SK-N-MC (cell line): ENCODE measurements around the gene NBEA.

Experiments
- DNase-seq: peaks from one replicate; pipeline ENCODE4 v3.0.0-alpha.2; 2011; ENCODE audit warnings: low read depth, low spot score
- H3K27ac ChIP-seq: fragments of 200-600 bp; sonication (generic); 2 replicates; pipeline ENCODE4 v1.5.1; 2016; ENCODE audit warnings: mixed run types
- H3K36me3 ChIP-seq: fragments of 200-600 bp; sonication (generic); 2 replicates; pipeline ENCODE4 v1.6.1; 2017; ENCODE audit warnings: antibody characterized with exemption, low read length, mixed read lengths; ENCODE audit not compliant: insufficient read depth
- H3K4me3 ChIP-seq: fragments of 200-600 bp; sonication (generic); 2 replicates; pipeline ENCODE4 v1.5.1; 2016
- H3K9ac ChIP-seq: fragments of 200-600 bp; sonication (generic); 2 replicates; pipeline ENCODE4 v1.8.0; 2017; ENCODE audit warnings: mixed run types, mixed read lengths; ENCODE audit not compliant: insufficient read length
- H3K9me3 ChIP-seq: fragments of 200-600 bp; sonication (generic); 2 replicates; pipeline ENCODE4 v1.6.1; 2017; ENCODE audit warnings: low read depth, mild to moderate bottlenecking, antibody characterized with exemption, low read length, moderate library complexity, mixed read lengths
- EZH2 ChIP-seq: fragments of 200-600 bp; sonication (generic); IDR thresholded peaks from one replicate; pipeline ENCODE4 v1.6.1; 2017; ENCODE audit warnings: antibody characterized with exemption
- FOXP2 ChIP-seq: optimal IDR thresholded peaks from 2 replicates; pipeline ENCODE3; 2011; ENCODE audit warnings: mild to moderate bottlenecking, moderate library complexity; ENCODE audit not compliant: insufficient read depth; ENCODE audit errors: extremely low read length, control extremely low read depth
- POLR2AphosphoS5 ChIP-seq: IDR thresholded peaks from 2 replicates; pipeline ENCODE4 v1.6.1; 2012; ENCODE audit warnings: mild to moderate bottlenecking, low read depth, low read length, borderline replicate concordance

Gene NBEA

DNA sequence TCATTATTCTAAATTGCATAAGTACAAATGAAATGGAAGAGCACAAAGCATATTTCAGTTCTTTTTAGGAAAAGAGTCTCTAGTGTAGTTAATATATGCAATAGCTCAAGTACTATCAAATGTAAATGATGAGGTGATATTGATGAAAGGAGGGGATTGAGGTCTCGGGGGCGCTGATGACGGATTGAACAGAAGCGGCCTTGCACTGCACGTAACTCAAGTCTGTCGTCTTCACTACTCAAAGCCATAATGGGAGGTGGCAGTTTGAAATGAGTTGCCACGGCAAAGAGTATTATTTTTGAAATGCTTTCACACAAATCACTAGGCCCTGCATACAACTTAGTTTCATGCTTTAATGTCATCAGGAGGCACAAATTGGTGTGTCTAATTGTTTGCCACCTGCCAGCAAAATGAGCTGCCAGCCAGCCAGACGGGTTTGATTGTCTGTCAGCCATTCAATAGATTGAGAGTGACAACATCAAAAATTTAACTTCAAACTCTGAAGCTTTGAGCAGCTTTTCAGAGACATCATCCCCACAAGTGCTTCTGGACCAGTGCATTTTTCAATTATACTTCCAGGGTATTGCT is 256.6 kb downstream of the NBEA start:
- Histone ChIP-seq H3K9me3 (no peaks in the 10 kb centered on the region), H3K4me3 (no peak overlapping the region), H3K9ac (no peak overlapping the region), H3K36me3 (no peaks in the 10 kb centered on the region), H3K27ac (no peak overlapping the region)
- TF ChIP-seq EZH2 (no peak), FOXP2 (no peak), POLR2AphosphoS5 (no peak)
- DNase-seq: no peak

DNA sequence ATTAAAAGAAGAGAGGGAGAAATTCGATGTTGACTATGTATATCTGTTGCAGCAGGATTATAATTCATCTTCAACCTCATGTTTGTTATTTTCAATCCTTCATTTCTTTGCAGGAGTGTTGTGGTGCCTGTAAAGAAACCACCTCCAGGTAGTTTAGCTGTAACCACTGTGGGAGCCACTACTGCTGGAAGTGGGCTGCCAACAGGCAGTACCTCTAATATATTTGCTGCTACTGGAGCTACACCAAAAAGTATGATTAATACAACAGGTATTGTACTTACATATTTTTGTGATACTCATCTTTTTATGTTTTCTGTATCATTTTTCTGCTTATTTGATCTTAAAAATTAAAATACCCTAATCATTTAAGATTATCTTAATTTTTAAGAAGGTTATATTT is 266.5 kb downstream of the NBEA start:
- DNase-seq: no peak
- Histone ChIP-seq H3K27ac (no peak overlapping the region), H3K4me3 (no peak overlapping the region), H3K9ac (no peak overlapping the region), H3K36me3 (no peaks in the 10 kb centered on the region), H3K9me3 (no peaks in the 10 kb centered on the region)
- TF ChIP-seq EZH2: no peak
- no peak for TF ChIP-seq POLR2AphosphoS5
- no peak for TF ChIP-seq FOXP2

DNA sequence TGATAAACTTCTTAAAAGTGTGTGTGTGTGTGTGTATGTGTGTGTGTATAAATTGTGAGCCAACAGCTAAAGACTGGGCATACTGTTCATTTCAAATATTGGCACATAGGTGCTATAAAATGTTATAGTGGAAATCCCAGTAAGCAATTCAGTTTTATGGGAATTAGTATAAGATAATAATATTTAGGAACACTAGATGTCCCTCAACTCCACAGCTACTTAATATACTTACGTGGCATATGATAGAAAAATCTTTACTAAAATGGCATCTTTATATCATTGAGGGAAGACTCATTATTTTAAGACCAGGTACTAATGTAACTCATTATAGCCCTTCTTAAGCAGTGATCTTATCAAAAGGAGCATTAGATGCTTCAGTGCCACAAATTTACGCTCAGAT is 268.2 kb downstream of the NBEA start:
- no peak for DNase-seq
- Histone ChIP-seq H3K27ac (no peak overlapping the region), H3K9me3 (no peaks in the 10 kb centered on the region), H3K36me3 (no peaks in the 10 kb centered on the region), H3K9ac (no peak overlapping the region), H3K4me3 (no peak overlapping the region)
- TF ChIP-seq EZH2 (no peak), FOXP2 (no peak), POLR2AphosphoS5 (no peak)

DNA sequence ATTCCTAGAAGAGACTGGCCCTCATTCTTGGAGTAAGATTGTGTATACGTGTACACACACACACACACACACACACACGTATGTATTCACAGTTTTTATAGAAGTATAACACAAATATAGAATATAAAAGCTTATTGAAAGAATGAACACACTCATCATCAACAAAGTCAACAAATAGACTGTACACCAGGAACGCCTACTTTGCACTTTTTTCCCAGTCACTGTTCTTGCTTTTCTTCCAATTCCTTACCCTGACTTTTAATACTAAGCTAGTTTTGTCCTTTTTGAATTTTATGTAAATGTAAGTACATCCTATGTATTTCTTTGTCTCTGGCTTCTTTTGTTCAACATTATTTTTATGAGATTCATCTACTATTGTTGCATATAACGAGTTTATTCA is 269.9 kb downstream of the NBEA start:
- DNase-seq: no peak
- TF ChIP-seq FOXP2: no peak
- TF ChIP-seq EZH2: no peak
- no peak for TF ChIP-seq POLR2AphosphoS5
- H3K9me3 ChIP-seq: no peaks in the 10 kb centered on the region
- H3K27ac ChIP-seq: no peak overlapping the region
- no peaks in the 10 kb centered on the region for H3K36me3 ChIP-seq
- no peak overlapping the region for H3K9ac ChIP-seq
- no peak overlapping the region for H3K4me3 ChIP-seq

DNA sequence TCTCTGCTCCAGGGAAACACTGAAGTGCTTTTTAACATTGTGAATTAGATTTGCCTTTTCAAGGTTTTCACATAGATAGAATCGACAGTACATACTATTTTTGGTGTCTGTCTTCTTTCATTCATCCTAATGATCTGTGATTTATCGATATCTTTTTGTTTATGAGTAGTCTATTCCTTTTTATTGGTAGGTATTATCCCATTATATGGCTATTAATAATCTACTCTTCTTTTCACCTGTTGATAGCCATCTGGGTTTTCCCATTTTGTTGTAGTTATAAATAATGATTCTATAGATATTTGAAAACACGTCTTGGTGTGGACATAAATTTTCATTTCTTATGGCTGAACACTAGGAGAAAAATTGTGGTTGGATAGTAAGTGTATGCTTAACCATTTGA is 271.8 kb downstream of the NBEA start:
- no peak for DNase-seq
- TF ChIP-seq EZH2: no peak
- TF ChIP-seq FOXP2: no peak
- no peak for TF ChIP-seq POLR2AphosphoS5
- Histone ChIP-seq H3K36me3 (no peaks in the 10 kb centered on the region), H3K9ac (no peak overlapping the region), H3K4me3 (no peak overlapping the region), H3K27ac (no peak overlapping the region), H3K9me3 (no peaks in the 10 kb centered on the region)

DNA sequence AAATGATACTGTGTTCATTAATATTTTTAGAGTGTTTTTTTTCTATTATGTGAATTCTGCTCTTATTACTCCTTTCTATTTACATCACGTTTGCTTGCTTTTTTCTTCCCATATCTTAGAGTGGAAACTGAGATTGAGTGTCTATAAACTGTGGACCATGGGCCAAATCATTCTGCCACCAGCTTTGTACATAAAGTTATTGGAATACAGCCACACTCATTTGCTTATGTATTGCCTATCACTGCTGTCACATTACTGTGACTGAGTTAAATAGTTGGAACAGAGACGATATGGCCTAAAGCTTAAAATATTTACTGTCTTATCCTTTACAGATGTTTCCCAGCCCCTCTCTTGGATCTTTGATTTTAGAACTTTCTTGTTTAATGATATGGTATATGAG is 274.1 kb downstream of the NBEA start:
- Histone ChIP-seq H3K9ac (no peak overlapping the region), H3K36me3 (no peaks in the 10 kb centered on the region), H3K9me3 (no peaks in the 10 kb centered on the region), H3K4me3 (no peak overlapping the region), H3K27ac (no peak overlapping the region)
- no peak for TF ChIP-seq POLR2AphosphoS5
- TF ChIP-seq FOXP2: no peak
- TF ChIP-seq EZH2: no peak
- DNase-seq: no peak

DNA sequence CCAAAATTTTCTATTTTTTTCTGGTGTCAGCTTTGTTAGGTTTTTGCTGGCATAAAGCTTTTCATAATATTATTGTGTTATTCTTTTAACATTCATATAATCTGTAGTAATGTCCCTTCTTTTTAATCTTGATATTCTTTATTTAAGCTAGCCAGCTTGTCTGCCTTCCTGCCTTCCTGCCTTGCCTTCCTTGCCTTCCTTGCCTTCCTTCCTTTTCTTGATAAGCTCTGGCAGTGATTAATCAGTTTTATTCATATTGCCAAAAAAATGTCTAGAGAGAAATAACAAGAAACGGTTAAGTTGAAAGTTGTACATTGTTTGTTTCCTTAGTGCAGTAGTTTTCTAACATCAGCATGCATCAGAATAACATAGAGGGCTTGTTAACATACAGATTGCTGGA is 277.0 kb downstream of the NBEA start:
- H3K9ac ChIP-seq: no peak overlapping the region
- DNase-seq: no peak
- H3K36me3 ChIP-seq: no peaks in the 10 kb centered on the region
- TF ChIP-seq EZH2 (no peak), FOXP2 (no peak), POLR2AphosphoS5 (no peak)
- no peak overlapping the region for H3K4me3 ChIP-seq
- no peak overlapping the region for H3K27ac ChIP-seq
- no peaks in the 10 kb centered on the region for H3K9me3 ChIP-seq

DNA sequence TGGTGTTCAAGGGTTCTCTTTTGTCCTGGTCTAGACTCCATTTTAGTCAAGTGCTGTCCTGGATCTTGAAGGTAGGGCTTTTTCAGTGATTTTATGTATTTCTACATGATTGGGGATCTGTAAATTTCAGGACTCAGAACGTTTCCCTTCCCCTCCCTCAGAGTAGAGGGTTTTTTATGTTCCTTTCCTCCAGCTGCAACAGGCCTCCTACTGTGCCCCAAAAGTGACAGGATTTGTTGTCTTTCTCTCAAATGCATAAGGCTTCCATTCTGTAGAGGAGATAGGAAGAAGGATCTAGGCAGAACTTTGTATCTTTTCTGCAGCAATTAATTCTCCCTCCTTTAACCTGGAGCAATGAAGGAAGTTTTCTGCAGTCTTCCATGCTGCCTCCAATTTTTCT is 283.1 kb downstream of the NBEA start:
- Histone ChIP-seq H3K36me3 (no peaks in the 10 kb centered on the region), H3K9ac (no peak overlapping the region), H3K27ac (no peak overlapping the region), H3K4me3 (no peak overlapping the region), H3K9me3 (no peaks in the 10 kb centered on the region)
- TF ChIP-seq EZH2 (no peak), POLR2AphosphoS5 (no peak), FOXP2 (no peak)
- DNase-seq: no peak

DNA sequence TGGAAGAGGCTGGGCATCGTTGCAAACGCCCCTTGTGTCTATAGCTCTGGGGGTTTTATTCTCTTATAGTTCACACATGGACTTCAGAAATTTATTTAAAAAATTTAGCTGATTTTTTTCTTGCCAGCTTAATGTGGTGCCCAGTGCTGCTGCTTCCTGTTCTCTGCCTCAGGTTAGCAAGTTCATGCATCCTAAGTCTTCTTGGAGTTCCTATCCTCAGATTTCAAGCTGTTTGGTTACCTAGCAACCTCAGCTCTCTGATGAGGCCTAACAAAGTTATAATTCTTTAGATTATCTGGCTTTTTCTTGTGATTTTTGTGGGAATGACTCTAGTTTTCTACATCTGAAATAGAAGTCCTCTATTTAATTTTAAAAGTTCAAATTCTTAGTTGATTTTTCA is 283.5 kb downstream of the NBEA start:
- Histone ChIP-seq H3K4me3 (no peak overlapping the region), H3K27ac (no peak overlapping the region), H3K36me3 (no peaks in the 10 kb centered on the region), H3K9me3 (no peaks in the 10 kb centered on the region), H3K9ac (no peak overlapping the region)
- TF ChIP-seq POLR2AphosphoS5: no peak
- TF ChIP-seq EZH2: no peak
- TF ChIP-seq FOXP2: no peak
- no peak for DNase-seq
